ENCODE data around the gene NUBP2. TPM values are rescaled to one million over a fixed set of nuclear protein-coding genes. Genes with fewer than 3 reads are reported as not detected.
A peak's percentile ranks its signal among the peaks of the same experiment; 100 is the strongest.

The NUBP2 gene
- total and polyA plus RNA-seq, 10 of the 15 experiments (the other 5 are each of a cell fraction or from before 2014, with no cell fraction given) = 1.9 to 129 (median 51.7) TPM

DNA sequence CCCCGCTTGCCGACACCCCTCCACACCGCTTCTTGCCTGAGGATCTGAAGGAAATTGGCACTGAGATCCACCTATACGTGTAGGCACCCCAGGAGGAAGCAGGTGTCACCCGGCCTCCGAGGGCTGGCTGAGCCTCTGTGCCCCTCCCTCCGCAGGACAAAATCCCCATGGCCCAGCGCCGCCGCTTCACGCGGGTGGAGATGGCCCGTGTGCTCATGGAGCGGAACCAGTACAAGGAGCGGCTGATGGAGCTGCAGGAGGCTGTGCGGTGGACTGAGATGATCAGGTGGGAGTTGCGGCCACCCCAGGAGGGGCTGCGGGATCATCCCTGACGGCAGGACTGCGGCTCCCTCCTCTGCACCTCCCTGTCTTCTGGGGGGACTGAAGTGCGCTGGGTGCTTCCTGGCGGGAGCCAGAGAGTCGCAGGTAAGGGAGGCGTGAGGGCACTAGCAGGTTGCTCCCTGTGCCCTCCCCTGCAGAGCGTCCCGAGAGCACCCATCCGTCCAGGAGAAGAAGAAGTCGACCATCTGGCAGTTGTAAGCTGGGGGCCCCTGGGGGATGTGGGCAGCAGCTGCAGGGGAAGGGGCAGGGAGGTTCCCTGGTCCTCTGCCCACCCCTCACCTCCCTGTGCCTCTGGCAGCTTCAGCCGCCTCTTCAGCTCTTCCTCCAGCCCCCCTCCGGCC is 20.4 kb upstream of the NUBP2 start:
- peaks cover 0 to 18% of the 10 kb centered on the region in 2 experiments; a peak in 3 of 4 replicates for H3K36me3 ChIP-seq (ENCODE audit: control insufficient read depth in 2 of 2, insufficient read depth in 2 of 2, low read length in 1 of 2)

GRCh38 chr16:1762879-1763520 is 19.8 kb upstream of the NUBP2 start:
- ATAC-seq (no peak), DNase-seq (ENCODE audit: low read depth, low spot score) (no peak), FAIRE-seq (no peak)
- in situ Hi-C loops (cut with MboI) = no loop called here
- H3K79me2 ChIP-seq (ENCODE audit: control insufficient read depth, insufficient read depth, low read length) = no peaks in the 10 kb centered on the region
- 98% methylated on average over 24 of the region's 24 CpGs for WGBS (ENCODE audit: insufficient coverage, insufficient replicate concordance, low lambda C conversion rate, missing lambda C conversion rate)
- TF ChIP-seq BACH1 (IDR thresholded peaks at IDR 0.05; ENCODE audit: borderline replicate concordance) (no peak), NR2F1 (conservative IDR thresholded peaks at IDR 0.05) (peak; percentile 28; the same call in 1 of the 2 replicates), POLR2A (IDR thresholded peaks at IDR 0.05; ENCODE audit: low read depth, low read length) (peak; percentile 34; the same call in 1 of the 2 replicates)
- no peaks in the 10 kb centered on the region for H3K9me3 ChIP-seq (replicated peaks; ENCODE audit: control insufficient read depth, insufficient read depth, low read length)
- no peak overlapping the region for H3K4me2 ChIP-seq (ENCODE audit: control insufficient read depth, insufficient read depth)
- ChIA-PET RAD21 (ENCODE audit: unreplicated experiment) (no interaction called here), CTCF (no interaction called here), POLR2A (no interaction called here), SMC1A (ENCODE audit: uncharacterized antibody, unreplicated experiment) (no interaction called here)
- H4K20me1 ChIP-seq (ENCODE audit: control insufficient read depth, insufficient read depth) = no peaks in the 10 kb centered on the region
- H3K9ac ChIP-seq (ENCODE audit: control insufficient read depth, insufficient read depth, low read length) = no peak overlapping the region
- no peaks in the 10 kb centered on the region for H3K4me1 ChIP-seq (ENCODE audit: control insufficient read depth, insufficient read depth, low read length)
- H3K4me3 ChIP-seq = no peak overlapping the region
- peaks cover 0 to 24% of the 10 kb centered on the region in 2 experiments; a peak in 3 of 4 replicates for H3K36me3 ChIP-seq (ENCODE audit: control insufficient read depth in 2 of 2, insufficient read depth in 2 of 2, low read length in 1 of 2)
- intact Hi-C loops (cut with micrococcal nuclease; ENCODE audit: unreplicated experiment) = no loop called here
- no TSS peak for BruUV-seq (replicated peaks)
- no peak overlapping the region for H3K27ac ChIP-seq (ENCODE audit: control insufficient read depth, insufficient read depth)
- no peak overlapping the region for H2AFZ ChIP-seq (ENCODE audit: control insufficient read depth, low read depth, low read length)
- no peaks in the 10 kb centered on the region for H3K27me3 ChIP-seq (replicated peaks in 1 of 2; ENCODE audit: control insufficient read depth in 2 of 2, insufficient read depth in 2 of 2, low read length in 1 of 2)

More for the DNA sequence above, 20.4 kb upstream of the NUBP2 start:
- RAD21 ChIA-PET (ENCODE audit: unreplicated experiment) = no interaction called here
- Histone ChIP-seq H3K79me2 (ENCODE audit: control insufficient read depth, insufficient read depth, low read length) (no peaks in the 10 kb centered on the region), H3K9ac (ENCODE audit: control insufficient read depth, insufficient read depth, low read length) (no peak overlapping the region), H3K27me3 (replicated peaks in 1 of 2; ENCODE audit: control insufficient read depth in 2 of 2, insufficient read depth in 2 of 2, low read length in 1 of 2) (no peaks in the 10 kb centered on the region), H3K9me3 (replicated peaks; ENCODE audit: control insufficient read depth, insufficient read depth, low read length) (no peaks in the 10 kb centered on the region), H2AFZ (ENCODE audit: control insufficient read depth, low read depth, low read length) (no peak overlapping the region), H3K4me1 (ENCODE audit: control insufficient read depth, insufficient read depth, low read length) (no peaks in the 10 kb centered on the region), H3K27ac (ENCODE audit: control insufficient read depth, insufficient read depth) (no peak overlapping the region), H3K4me3 (no peak overlapping the region), H3K4me2 (ENCODE audit: control insufficient read depth, insufficient read depth) (no peak overlapping the region), H4K20me1 (ENCODE audit: control insufficient read depth, insufficient read depth) (no peaks in the 10 kb centered on the region)
- SMC1A ChIA-PET (ENCODE audit: uncharacterized antibody, unreplicated experiment) = no interaction called here
- POLR2A ChIA-PET = no interaction called here
- ATAC-seq = no peak
- intact Hi-C loops (cut with micrococcal nuclease; ENCODE audit: unreplicated experiment) = no loop called here
- WGBS (ENCODE audit: insufficient coverage, insufficient replicate concordance, low lambda C conversion rate, missing lambda C conversion rate) = 94% methylated on average over 22 of the region's 30 CpGs
- TF ChIP-seq RELA (IDR thresholded peaks at IDR 0.05; ENCODE audit: borderline replicate concordance, partially characterized antibody) = no peak
- peak; percentile 65; the same call in 1 of the 2 replicates for TF ChIP-seq PAX5 (IDR thresholded peaks at IDR 0.05; ENCODE audit: borderline replicate concordance, low read depth, low read length)
- in situ Hi-C loops (cut with MboI) = no loop called here
- no peak for FAIRE-seq
- CTCF ChIA-PET = no interaction called here
- DNase-seq (ENCODE audit: low read depth, low spot score) = no peak
- BruUV-seq (replicated peaks) = no TSS peak
